ENCODE measurements around the gene ZYX. TPM values are rescaled to one million over a fixed set of nuclear protein-coding genes. Genes with fewer than 3 reads are reported as not detected.
"Not testable (repeated sequence)": the region's sequence is repeated elsewhere in the genome, so short reads cannot be mapped to it uniquely, and the experiment has no call there.

Gene ZYX
- total RNA-seq, 4 donors from 2014 or later = 48.2 to 138 (median 62.8) TPM

- DNase-seq (ENCODE audit: low spot score) = no peak
- no peak for ATAC-seq (ENCODE audit: low FRiP score)
- TF ChIP-seq CTCF (IDR thresholded peaks at IDR 0.05) = no peak
Measured at GRCh38 chr7:143417734-143418383, 36.7 kb downstream of the ZYX start.

- ATAC-seq (ENCODE audit: low FRiP score) = no peak
- no peak for DNase-seq (ENCODE audit: low spot score)
- no peak for TF ChIP-seq CTCF (IDR thresholded peaks at IDR 0.05)
Measured at GRCh38 chr7:143418681-143419458, 37.7 kb downstream of the ZYX start.

- ATAC-seq (ENCODE audit: low FRiP score) (no peak), DNase-seq (ENCODE audit: low spot score) (no peak)
- no peak for TF ChIP-seq CTCF (IDR thresholded peaks at IDR 0.05)
Measured at GRCh38 chr7:143419880-143420279, 38.7 kb downstream of the ZYX start.

GRCh38 chr7:143420624-143421023 lies 39.5 kb downstream of the ZYX start:
- ATAC-seq (ENCODE audit: low FRiP score); DNase-seq (ENCODE audit: low spot score): not testable (repeated sequence)

- no peak for TF ChIP-seq CTCF (IDR thresholded peaks at IDR 0.05)
- no peak for ATAC-seq (ENCODE audit: low FRiP score)
- no peak for DNase-seq (ENCODE audit: low spot score)
Measured at GRCh38 chr7:143422033-143422432, 40.9 kb downstream of the ZYX start.

GRCh38 chr7:143424476-143424875 lies 43.3 kb downstream of the ZYX start:
- DNase-seq (ENCODE audit: low spot score); ATAC-seq (ENCODE audit: low FRiP score): not testable (repeated sequence)

- DNase-seq (ENCODE audit: low spot score) = no peak
- no peak for ATAC-seq (ENCODE audit: low FRiP score)
- no peak for TF ChIP-seq CTCF (IDR thresholded peaks at IDR 0.05)
Measured at GRCh38 chr7:143426479-143427142, 45.5 kb downstream of the ZYX start.

All from omental fat pad (tissue), 4 donors.